IPS DF 19.7 (cell line): ENCODE data around the gene C1orf216.
"Not testable (repeated sequence)": the region's sequence is repeated elsewhere in the genome, so short reads cannot be mapped to it uniquely, and the experiment has no call there.

ENCODE experiments used
- DNase-seq: peaks from one replicate; pipeline ENCODE4 v3.0.0-alpha.2; 2013; ENCODE audit warnings: low read depth, low spot score

Gene C1orf216, protein sequence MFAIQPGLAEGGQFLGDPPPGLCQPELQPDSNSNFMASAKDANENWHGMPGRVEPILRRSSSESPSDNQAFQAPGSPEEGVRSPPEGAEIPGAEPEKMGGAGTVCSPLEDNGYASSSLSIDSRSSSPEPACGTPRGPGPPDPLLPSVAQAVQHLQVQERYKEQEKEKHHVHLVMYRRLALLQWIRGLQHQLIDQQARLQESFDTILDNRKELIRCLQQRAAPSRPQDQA

DNA sequence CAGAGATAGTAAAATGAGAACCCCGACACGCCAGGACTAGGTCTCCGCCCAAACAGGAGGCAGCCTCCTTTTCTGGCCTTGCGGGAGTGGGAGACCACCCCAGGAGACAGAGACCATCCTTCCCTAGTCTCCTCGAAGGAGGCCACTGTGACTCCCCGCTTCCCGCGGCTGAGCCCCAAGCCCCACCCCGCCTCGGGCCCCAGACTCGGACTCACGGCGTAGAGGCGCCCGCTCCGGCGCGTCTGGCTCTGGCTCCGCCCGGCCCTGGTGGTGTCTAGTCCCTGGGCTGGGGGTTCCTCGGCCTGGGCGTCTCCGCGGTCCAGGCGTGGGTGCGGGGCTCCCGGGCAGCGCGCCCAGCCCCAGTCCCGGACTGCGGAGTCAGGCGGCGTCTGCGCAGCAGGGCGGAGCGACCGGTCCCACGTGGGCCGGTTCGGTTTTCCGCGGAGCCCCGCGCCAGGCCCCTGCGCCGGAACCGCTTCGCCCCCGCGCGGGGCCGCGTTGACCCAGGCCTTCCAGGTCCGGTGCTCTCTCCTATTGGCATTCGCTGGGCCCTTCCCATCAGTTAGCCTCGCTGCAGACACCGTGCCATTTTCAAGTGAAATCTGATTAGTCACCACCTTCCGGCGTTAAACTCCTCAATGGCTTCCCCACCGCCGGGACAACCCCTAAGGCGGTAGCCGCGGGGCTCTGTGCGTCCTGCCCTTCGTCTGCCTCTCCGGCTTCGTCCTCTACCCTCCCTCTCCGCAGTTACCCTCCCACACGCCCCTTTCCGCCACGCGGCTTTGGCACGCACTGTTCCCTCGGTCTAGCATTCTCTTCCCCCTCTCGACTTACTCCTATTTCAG, at the start of gene C1orf216:
C1orf216 (minus strand) TSS at position 393 of the 845 bp plus-strand sequence. CDS start 2,563 bp downstream, outside the sequence.
- DNase-seq = no peak

DNA sequence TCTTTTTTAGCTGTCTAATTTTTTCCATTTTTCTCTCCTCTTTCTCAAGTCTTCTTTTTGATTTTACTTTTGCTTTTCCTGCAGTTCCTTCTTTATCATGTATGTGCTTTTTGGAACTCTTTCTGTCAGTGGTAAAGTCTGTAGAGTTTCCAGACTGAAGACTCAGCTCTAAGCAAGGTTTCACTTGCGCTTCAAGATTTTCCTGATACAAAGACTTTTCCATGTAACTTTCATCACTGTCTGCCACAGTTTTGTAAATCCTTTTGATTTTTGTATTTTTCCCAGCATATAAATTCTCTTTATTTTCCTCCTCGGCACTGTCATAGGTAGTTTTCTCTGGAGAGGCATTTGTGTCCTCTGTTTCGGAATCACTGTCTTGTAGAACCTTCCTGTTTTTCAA, 45.6 kb upstream of the C1orf216 start:
- DNase-seq = no peak

DNA sequence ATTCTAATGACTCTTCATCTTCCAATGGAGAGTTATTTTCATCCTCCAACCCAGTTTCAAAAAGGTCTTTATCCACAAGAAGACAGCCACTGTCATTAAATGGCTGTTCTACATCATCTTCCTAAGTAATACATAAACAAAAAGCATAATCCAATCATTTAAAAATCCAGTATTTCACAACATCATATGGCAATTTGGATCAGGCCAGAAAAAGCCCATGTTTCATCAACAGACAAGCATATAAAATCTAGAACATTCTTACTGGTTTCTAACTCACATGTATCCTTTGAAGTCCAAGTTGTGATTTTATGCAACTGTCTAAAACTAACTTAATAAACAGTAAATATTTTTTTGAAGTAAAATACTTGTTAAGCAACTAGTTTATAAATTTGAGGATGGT, 44.5 kb upstream of the C1orf216 start:
- no peak for DNase-seq

DNA sequence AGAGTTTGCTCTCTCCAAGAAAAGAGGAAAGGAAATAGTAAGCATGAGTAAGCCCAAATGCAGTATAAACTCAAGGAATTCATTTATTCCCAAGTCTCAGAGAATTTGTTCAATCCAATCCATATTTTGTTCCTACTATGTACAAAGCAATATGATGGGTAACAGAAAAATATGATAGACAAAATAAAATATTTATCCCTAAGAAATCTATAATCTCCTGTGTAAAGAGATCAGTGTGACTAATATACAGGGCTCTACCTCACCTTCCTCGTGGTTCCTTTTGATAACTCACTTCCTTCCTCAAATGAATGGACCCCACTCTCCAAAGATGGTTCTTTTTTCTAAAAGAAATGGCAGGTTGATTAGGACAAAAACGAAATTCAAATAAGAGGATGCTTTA, 43.5 kb upstream of the C1orf216 start:
- DNase-seq = no peak

DNA sequence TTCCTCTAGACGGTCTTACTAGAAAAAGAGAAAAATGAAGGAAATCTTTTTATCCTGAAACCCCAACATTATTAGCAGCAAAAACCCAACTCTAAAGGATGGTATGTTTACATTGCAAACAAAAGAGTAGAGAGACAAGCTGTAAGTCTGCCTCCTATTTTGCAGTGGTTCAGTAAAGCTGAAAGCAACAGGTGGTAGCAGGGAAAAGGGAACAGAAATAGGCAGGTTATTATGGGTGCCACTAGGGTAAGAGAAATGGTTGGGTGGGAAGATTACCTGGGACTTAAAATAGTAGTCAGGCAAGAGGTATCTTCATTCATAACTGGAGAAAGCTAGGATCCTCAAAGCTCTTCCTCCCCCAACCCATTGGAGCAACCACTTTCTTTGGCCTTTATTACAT, 37.4 kb upstream of the C1orf216 start:
- no peak for DNase-seq

DNA sequence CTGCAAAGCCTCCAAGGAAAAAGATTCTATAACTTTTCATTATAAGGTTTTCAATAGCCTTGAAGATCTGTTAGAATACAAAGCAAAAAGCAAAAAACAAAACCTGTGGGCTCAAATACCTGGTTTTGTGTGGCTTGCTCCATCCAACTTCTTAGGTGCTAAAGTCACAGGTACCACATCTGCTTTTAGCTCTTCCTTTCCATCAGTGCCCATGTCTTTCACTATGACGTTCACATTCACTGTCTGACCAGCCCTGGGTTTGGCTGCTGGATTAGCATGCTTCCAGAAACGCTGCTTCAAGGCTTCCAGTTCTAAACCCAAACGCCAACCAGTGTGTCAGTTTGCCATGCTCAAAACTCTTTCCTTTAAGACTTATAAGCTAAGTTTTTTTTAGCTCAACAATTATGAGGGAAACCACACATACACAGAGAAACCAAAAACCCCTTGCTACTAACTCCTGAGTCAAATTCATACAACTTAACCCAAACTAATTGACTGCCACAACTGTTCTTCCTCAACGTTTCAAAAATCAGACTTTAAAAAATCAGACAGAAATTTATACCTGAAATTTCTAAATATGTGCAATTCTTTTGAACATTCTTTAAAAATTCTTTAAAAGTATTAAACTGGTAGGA, 35.1 kb upstream of the C1orf216 start:
- no peak for DNase-seq

DNA sequence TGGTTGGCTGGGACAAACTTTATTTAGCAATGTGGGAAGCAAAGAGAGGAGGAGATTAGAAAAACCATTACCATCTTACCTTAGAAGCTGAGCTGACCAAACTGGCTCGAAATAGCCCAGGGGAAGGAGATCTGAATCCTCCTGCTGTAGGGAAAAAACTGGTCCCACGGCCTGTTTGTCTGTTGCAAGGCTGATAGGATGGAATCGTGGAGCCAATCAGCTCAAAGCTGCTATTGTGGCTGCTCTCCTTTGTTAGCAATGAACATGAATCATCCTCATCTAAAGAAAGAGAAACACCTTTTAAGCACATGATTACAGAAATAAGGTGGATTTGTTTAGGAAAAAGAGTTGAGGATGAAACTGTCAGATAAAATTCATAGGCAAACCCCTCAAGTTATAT, 29.6 kb upstream of the C1orf216 start:
- DNase-seq = no peak

DNA sequence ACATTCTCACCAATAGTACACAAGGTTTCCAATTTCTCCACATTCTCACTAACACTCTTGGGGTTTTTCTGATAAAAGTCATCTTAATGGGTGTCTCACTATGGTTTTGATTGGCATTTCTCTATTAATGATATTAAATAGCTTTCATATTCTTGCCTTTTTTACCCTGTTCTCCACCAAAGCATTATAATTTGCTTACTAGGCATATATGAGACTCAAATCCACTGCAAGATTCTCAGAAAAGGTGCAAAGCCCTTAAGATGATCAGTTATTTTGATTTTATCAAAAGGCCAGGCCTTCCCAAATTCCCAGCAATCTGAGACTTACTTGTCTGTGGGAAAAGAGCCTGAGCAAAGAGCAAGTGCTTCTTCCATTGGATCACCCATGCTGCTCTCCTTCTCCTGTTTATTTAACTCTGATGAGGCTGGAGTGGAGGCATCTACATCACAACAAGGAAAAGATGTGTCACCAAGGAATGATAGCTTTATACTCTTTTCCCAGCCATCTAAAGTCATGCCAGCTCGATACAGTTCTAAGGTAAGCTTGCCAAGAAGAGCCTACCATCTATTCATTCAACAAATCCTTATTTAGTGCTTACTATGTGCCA, 26.5 kb upstream of the C1orf216 start:
- DNase-seq = no peak

DNA sequence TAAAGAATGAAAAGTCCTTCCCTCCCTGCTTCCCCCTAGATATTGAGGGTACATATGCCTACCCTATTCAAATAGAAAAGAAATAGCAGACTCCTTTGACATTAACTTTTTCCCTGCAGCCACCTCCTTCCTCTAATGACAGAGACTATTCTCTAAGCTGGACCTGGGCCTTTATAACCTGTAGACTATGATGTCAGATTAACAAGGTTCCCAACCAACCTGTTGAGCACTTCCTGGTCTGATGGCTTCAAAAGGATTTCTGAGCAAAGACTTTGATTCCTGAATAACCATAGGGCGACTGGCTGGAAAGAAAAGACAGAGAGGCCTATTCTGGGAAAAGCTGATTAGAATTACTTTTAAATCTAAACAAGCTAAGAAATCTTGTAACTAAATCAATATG, 18.4 kb upstream of the C1orf216 start:
- no peak for DNase-seq

DNA sequence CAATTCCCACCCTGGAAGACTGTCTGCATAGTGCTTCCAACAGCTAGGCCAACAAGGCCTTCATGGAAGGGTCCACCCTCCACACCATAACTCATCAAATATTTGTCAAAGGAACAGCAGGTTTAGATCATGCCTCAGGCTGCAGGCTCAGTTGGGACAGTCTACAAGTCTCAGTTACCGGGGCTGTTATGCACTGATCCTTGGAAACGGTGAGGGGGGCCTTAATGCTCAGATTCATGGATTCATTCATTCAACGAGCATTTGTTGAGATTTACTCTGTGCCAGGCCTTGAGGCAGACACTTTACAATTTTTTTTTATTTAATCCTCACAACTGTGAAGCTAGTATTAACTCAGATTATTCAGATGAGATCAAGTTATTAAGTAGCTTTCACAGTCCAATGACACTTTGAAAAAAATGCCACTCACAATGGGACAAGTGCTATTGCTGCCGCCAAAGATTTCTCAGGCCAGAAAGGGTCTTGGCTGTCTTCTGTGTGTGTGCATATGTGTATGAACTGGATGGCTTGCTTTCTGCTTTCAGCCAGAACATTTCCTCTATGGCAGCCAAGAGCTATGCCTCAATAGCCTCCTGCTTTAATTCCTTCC, 8.9 kb upstream of the C1orf216 start:
- no peak for DNase-seq

DNA sequence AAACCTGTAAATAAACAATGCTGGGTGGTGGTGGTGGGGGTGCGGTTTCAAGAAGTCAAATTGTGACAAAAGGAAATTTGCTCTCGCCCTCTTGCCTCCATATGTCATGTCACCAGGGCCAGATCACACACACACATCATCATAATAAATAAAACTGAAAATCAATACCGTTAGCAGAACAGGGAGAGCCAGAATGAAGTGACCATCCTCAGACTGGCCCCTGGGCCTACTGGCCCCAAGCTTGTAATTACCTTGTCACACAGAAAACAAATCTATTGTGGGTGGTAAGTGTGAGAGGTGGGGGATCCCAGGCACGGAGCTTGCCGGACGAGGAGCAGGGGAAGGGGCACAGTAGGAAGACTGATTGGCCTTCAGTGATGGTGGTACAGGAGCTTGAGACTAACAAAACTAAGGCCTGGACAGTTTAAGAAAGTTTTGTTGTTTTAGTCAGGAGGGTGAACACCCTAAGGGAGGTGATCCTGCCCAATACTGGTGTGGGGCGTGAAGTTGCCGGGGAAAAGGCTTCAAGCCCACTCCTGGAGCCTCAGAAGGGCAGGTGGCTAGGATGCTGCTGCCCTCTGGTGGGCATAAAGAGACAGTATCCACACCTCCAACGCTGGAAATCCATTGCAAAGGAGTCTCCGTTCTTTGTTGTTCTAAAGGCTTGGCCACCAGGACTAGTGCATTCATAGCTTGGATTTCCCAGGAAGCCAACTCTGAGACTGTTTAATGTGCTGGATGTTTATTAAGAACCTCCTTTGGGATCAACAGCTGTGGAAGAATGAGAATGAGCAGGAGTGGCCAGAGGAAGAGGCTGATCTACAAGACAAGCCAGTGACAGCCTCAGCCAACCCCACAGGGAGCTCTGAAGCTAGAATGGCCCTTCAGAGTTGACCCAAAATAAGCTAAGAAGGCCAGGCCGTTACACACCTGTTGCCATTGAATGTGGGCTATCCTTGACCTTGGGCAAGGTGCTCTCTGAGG, 8.1 kb upstream of the C1orf216 start:
- DNase-seq = no peak

DNA sequence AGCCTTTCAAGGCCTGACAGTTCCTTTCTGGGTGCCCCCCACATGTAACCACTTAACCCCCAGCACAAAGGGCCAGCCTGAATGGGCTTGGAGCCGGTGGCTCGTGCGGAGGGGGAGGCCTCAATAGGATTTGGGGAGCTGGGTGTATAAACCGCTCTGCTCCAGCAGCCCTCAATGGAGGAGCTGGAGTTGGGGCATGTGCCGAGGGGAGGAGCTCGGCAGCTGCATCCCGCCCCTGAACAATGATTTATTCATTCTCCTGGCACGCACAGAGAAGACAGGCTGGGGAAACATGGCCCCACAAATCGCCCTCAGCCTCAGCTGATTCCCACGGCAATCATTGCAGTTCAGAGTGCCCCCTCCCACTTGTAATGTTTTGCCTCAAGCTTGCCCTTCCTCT, 6.9 kb upstream of the C1orf216 start:
- no peak for DNase-seq

DNA sequence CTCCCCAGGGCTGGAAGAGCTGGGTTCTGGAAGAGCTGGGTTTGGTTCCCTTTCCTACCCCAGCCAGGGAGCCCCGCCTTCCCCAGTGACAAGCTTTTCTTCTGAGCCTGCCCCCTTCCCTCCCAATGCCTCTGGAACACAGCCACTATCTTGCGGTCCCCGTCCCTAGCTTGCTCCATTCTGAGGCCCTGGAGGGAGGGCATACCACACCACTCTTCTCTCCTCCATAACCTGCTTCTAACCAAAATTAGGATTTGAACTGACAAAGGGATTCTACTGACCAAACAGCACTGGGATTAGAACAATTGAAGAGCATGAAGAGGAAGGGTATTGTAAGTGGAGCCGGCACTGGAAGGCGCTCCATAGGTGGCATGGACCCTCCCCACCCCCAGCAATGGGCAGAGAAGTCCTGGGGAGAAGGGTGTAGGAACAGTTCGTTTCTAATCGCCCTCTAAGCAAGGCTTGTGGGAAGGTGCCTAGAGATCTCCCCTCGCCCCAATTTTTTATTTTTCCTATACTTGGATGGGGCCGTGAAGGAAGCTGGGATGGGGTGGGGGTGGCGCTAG, 690 bp downstream of the C1orf216 start:
- no peak for DNase-seq

DNA sequence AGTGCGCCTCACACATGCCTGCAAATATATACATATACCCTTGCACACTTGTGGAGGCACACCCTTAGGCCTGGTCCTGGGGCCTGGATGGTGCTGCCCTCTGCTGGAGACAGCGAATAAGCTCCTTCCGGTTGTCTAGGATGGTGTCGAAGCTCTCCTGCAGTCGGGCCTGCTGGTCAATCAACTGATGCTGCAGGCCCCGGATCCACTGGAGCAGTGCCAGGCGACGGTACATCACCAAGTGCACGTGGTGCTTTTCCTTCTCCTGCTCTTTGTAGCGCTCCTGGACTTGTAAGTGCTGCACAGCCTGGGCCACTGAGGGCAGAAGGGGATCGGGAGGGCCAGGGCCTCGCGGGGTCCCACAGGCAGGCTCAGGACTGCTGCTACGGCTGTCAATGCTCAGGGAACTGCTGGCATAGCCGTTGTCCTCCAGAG, 3.1 kb downstream of the C1orf216 start:
- DNase-seq = no peak

DNA sequence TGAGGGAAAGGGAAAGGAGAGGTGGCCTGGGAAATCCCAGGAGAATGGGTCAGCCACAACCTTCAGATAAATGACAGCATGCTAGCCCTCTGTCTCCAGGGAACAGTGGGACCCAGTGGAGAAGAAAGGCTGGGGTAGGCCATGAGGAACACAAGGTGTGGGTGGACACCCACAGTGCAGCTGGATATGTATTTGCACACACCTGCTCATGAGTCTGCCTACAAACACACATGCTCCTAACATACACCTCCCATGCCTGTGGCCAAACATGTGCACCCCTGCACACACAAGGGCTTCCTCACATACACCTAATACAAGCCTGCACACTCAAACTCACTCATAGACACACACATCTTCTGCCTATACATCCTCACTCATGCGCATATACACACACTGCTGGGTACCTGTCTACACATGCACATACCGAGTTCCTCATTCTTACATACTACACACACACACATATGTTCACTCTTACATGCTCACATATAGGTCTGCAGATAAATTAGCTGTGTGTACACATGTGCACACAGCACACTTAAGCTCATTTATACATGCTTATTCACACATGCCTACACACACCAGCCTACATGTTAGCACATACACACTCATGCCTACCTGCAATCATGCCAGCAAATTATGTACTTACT, 3.6 kb downstream of the C1orf216 start:
- DNase-seq = no peak

DNA sequence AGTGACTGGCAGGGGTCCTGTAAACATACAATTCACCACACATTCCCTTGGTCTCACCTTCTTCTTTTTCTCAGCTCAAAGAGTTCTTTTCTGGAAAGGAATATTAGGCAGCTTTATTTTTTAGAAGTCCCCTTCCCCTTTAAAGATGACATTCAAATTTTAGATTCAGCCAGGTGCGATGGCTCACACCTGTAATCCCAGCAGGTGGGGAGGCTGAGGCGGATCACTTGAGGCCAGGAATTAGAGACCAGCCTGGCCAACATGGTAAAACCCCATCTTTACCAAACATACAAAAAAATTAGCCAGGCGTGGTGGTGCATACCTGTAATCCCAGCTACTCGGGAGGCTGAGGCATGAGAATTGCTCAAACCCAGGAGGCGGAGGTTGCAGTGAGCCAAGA, 7.6 kb downstream of the C1orf216 start:
- not testable (repeated sequence) for DNase-seq

DNA sequence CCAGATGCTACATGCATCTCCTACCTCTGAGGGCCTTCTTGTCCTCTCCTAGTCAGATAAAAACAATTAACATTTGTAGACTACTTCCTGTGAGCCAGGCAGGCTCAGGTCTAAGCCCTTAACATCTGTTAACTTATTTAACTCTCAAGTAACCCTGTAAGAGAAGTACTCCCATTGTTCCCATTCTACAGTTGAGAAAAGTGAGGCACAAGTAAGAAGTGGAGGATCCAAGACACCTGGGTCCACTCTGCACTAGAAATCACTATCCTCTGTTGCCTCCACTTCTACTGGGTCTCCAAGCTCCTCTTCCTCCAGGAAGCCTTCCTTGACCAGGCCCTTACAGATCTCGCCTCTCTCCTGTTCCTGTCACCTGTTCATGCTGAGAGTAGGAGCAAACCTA, 9.7 kb downstream of the C1orf216 start:
- no peak for DNase-seq

DNA sequence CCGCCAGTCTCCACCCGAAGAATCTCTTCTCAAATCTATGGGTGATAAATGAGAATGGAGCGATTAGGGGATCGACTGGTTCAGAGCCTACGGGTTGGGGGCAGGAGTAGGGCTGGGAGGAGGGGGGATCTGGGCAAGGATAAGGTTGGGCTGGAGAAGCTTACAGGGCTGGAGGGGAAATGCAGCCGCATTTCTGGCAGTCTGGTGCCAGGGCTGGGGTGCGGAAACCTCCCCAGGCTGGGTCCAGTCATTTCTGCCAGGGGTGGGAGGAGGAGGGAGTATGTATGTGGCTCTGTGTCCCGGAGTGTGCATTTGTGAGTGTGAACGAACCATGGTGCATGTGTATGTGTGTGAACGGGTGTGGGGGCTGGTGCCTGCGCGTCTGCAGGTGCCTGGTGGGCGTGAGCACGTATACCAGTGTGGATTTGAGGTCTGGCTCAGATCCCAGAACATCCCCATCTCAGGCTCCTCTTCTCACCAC, 10.2 kb downstream of the C1orf216 start:
- DNase-seq = no peak

DNA sequence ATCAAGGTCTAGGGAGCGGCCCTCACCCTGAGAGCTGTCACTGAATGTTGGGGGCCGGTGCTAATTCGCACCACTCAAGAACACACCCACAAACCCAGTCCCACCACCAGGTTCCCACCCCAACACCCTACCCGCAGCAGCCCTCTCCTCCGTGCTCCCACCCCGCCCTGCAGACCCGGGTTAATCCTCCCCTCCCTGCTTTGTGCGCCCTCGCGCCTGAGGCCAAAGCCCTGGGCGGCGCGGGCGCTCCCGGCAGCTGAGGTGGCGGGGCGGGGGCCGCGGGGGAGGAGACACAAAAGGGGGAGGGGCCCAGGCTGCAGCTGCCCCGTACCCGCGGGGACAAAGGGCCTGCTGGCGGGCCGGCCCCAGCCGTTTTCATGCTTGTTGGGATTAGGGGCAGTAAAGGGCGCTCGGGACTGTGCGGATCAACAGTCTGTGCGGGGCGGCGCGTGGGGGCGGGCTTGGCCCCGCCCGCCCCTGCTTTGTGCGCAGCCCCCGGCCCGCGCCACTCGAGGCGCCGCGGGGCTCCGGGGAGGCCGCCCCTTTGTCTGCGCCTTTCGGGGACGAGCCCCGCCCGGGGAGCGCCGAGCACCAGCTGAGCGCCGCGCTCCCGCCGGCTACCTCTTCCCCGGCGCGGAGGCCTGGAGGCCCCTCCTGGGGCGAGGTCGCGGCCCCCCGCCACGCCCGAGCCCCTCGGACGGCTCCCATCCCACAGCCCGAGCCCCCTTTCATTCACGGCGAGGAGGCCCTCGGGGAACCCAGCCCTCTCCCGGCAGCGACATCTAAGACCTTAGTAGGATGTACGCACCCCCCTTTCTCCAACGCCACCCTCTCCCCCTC, 10.9 kb downstream of the C1orf216 start:
- DNase-seq = no peak
